ENCODE results near the gene SEMA3A. TPM values are rescaled to one million over a fixed set of nuclear protein-coding genes. Genes with fewer than 3 reads are reported as not detected.

Gene SEMA3A
- total RNA-seq, 2 donors from 2014 or later, result 0.68 to 1.1 TPM

DNA sequence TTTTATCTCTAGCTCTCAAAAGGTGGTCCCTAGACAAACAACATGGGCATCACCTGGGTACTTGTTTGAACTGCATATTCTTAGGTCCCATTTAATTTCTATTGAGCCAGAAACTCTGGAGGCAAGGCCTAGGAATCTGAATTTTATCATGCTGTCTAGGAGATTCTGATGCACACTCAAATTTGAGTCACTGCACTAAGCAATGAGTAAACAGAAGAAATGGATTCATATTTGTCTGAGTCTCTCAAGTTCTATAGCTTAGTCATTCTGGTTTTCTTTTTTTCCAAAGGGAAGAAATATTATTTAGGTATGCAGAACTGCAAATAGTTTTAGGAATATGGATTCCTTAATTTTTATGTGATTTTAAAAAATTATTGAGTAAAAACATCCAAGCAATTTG is 185.5 kb downstream of the SEMA3A start:
- Histone ChIP-seq H3K27me3 (replicated peaks; ENCODE audit: insufficient read depth) (no peaks in the 10 kb centered on the region), H3K27ac (no peak overlapping the region), H3K9me3 (no peaks in the 10 kb centered on the region), H3K4me3 (no peak overlapping the region), H3K36me3 (no peaks in the 10 kb centered on the region), H3K4me1 (ENCODE audit: control insufficient read depth in 1 of 2, low read depth in 2 of 2) (no peaks in the 10 kb centered on the region)
- TF ChIP-seq, protein P1, sequence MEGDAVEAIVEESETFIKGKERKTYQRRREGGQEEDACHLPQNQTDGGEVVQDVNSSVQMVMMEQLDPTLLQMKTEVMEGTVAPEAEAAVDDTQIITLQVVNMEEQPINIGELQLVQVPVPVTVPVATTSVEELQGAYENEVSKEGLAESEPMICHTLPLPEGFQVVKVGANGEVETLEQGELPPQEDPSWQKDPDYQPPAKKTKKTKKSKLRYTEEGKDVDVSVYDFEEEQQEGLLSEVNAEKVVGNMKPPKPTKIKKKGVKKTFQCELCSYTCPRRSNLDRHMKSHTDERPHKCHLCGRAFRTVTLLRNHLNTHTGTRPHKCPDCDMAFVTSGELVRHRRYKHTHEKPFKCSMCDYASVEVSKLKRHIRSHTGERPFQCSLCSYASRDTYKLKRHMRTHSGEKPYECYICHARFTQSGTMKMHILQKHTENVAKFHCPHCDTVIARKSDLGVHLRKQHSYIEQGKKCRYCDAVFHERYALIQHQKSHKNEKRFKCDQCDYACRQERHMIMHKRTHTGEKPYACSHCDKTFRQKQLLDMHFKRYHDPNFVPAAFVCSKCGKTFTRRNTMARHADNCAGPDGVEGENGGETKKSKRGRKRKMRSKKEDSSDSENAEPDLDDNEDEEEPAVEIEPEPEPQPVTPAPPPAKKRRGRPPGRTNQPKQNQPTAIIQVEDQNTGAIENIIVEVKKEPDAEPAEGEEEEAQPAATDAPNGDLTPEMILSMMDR (IDR thresholded peaks at IDR 0.05), result no peak
- DNase-seq (ENCODE audit: low spot score) (no peak), ATAC-seq (ENCODE audit: insufficient number of reproducible peaks, low FRiP score, low read depth) (no peak)

DNA sequence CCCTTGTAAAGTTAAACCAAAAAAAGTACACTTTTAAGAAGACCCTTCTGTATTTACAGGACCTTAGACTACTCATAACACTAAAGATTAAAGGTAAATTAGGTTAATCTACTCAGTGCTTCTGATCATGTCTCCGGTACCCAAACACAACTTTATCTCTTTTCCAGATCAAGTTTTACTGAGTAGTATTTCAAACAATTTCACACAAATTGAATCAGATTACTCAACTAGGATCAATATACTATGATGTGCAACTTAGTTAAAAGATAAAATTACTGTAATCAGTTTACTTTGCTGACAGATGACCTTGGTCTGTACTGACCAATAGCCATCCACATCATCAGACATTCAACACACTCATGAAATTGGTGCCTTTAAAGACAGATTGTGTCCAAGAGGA is 191.4 kb downstream of the SEMA3A start:
- no peak overlapping the region for H3K4me3 ChIP-seq
- no peaks in the 10 kb centered on the region for H3K27me3 ChIP-seq (replicated peaks; ENCODE audit: insufficient read depth)
- no peaks in the 10 kb centered on the region for H3K4me1 ChIP-seq (ENCODE audit: control insufficient read depth in 1 of 2, low read depth in 2 of 2)
- ATAC-seq (ENCODE audit: insufficient number of reproducible peaks, low FRiP score, low read depth), result no peak
- H3K9me3 ChIP-seq, result no peaks in the 10 kb centered on the region
- H3K36me3 ChIP-seq, result no peaks in the 10 kb centered on the region
- no peak for DNase-seq (ENCODE audit: low spot score)
- TF ChIP-seq, protein P1 (IDR thresholded peaks at IDR 0.05), result no peak
- no peak overlapping the region for H3K27ac ChIP-seq

DNA sequence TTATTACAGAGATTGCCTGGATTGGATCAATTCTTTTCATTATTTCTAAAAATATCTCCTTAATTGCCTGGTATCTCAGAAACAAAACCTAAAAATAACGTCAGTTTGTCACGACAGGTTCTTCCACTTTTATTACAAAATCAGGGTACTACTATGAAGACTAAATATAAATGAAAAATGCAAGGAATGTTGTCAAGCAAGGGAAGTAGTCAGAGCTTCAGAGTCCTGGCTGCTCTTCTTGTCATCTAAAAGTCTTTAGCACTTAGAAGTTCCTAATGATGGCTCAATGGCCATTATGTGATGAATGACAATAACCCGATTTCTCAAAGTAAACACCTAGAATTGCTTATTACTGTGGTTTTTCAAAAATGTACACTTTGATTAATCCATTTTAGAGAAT is 192.2 kb downstream of the SEMA3A start:
- Histone ChIP-seq H3K27ac (no peak overlapping the region), H3K4me1 (ENCODE audit: control insufficient read depth in 1 of 2, low read depth in 2 of 2) (no peaks in the 10 kb centered on the region), H3K36me3 (no peaks in the 10 kb centered on the region), H3K27me3 (replicated peaks; ENCODE audit: insufficient read depth) (no peaks in the 10 kb centered on the region), H3K9me3 (no peaks in the 10 kb centered on the region), H3K4me3 (no peak overlapping the region)
- ATAC-seq (ENCODE audit: insufficient number of reproducible peaks, low FRiP score, low read depth) (no peak), DNase-seq (ENCODE audit: low spot score) (no peak)
- TF ChIP-seq, protein P1 (IDR thresholded peaks at IDR 0.05), result no peak

DNA sequence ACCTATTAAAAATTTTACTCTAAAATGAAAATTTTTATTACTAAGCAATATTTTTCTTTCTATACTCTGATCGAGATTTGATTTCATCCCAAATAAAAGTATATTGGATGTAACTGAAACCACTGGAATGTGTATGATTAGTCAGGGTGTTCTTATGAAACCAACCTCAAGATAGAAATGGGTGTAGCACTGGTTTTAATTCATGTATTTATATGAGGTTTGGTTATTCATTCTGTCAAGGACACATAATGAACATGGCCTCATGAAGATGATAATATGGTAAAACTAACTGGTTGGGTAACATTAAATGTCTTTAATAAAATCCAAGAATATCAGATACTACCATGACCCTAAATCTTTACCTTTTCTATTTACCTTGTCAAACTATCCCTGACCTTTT is 197.7 kb downstream of the SEMA3A start:
- H3K4me3 ChIP-seq, result no peak overlapping the region
- DNase-seq (ENCODE audit: low spot score), result no peak
- H3K36me3 ChIP-seq, result no peaks in the 10 kb centered on the region
- H3K9me3 ChIP-seq, result no peaks in the 10 kb centered on the region
- ATAC-seq (ENCODE audit: insufficient number of reproducible peaks, low FRiP score, low read depth), result no peak
- TF ChIP-seq, protein P1 (IDR thresholded peaks at IDR 0.05), result no peak
- H3K27ac ChIP-seq, result no peak overlapping the region
- no peaks in the 10 kb centered on the region for H3K4me1 ChIP-seq (ENCODE audit: control insufficient read depth in 1 of 2, low read depth in 2 of 2)
- no peaks in the 10 kb centered on the region for H3K27me3 ChIP-seq (replicated peaks; ENCODE audit: insufficient read depth)

DNA sequence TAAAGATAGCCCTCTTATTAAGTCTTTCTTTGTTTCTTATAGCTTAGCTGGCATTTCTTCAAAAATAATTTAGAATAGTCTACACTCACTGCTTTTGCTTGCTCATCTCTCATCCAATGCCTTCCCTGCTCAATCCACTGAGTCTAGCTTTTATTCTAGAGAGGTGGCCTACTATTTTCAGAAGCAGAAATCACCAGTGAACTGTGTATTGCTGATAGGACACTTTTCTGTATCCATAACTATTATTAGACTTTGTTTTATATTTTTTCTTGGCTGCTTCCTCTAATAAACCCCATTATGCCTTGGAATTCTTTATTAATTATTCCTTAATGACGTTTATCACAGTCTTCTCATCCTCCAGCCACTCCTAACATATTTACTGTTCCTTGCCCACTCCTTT is 206.8 kb downstream of the SEMA3A start:
- Histone ChIP-seq H3K36me3 (no peaks in the 10 kb centered on the region), H3K27me3 (replicated peaks; ENCODE audit: insufficient read depth) (no peaks in the 10 kb centered on the region), H3K4me3 (no peak overlapping the region), H3K4me1 (ENCODE audit: control insufficient read depth in 1 of 2, low read depth in 2 of 2) (no peaks in the 10 kb centered on the region), H3K9me3 (no peaks in the 10 kb centered on the region), H3K27ac (no peak overlapping the region)
- DNase-seq (ENCODE audit: low spot score) (no peak), ATAC-seq (ENCODE audit: insufficient number of reproducible peaks, low FRiP score, low read depth) (no peak)
- TF ChIP-seq, protein P1 (IDR thresholded peaks at IDR 0.05), result no peak
